ENCODE measurements around the gene C17orf114.

Gene C17orf114

GRCh38 chr17:4802228-4802627 lies at the start of gene C17orf114:
C17orf114 (minus strand) TSS chr17:4802328.
- BruUV-seq (replicated peaks) = no TSS peak
- H2AFZ ChIP-seq (ENCODE audit: low read length) = no peak within 1 kb of the TSS
- peaks cover 6% of the 10 kb centered on the region for H3K4me1 ChIP-seq (ENCODE audit: insufficient read depth, low read length, poor library complexity, severe bottlenecking)
- ChIA-PET CTCF (ENCODE audit: unreplicated experiment) (no interaction called here), POLR2A (no interaction called here)
- H3K9me2 ChIP-seq (ENCODE audit: insufficient read depth, low read length) = no peaks in the 10 kb centered on the region
- H3K4me3 ChIP-seq (ENCODE audit: low read depth, low read length, poor library complexity, severe bottlenecking) = no peak within 1 kb of the TSS
- no peaks in the 10 kb centered on the region for H3K9me3 ChIP-seq (ENCODE audit: low read length)
- no peak within 1 kb of the TSS for H3K27ac ChIP-seq (ENCODE audit: low read depth, low read length, poor library complexity, severe bottlenecking)
- intact Hi-C loops (cut with micrococcal nuclease; ENCODE audit: unreplicated experiment) = no loop called here
- H3K79me2 ChIP-seq (ENCODE audit: insufficient read depth, low read depth, low read length) = peaks cover 4% of the 10 kb centered on the region; the same call in 1 of the 2 replicates
- H3K36me3 ChIP-seq (ENCODE audit: insufficient read depth, low read length) = peaks cover 22% of the 10 kb centered on the region; the same call in 1 of the 2 replicates
- no peaks in the 10 kb centered on the region for H4K20me1 ChIP-seq (ENCODE audit: insufficient read depth, low read length)
- DNase-seq (ENCODE audit: low spot score) = no peak
- H3K4me2 ChIP-seq (ENCODE audit: low read length) = no peak within 1 kb of the TSS
- no peak for TF ChIP-seq CTCF (conservative IDR thresholded peaks at IDR 0.05; ENCODE audit: low read length)
- TF ChIP-seq EZH2phosphoT487 (IDR thresholded peaks at IDR 0.05; ENCODE audit: borderline replicate concordance, low read depth, low read length) = no peak

- no TSS peak for BruUV-seq (replicated peaks)
- H3K9me3 ChIP-seq (ENCODE audit: low read length) = no peaks in the 10 kb centered on the region
- TF ChIP-seq EZH2phosphoT487 (IDR thresholded peaks at IDR 0.05; ENCODE audit: borderline replicate concordance, low read depth, low read length) = no peak
- no peak for TF ChIP-seq CTCF (conservative IDR thresholded peaks at IDR 0.05; ENCODE audit: low read length)
- H3K27ac ChIP-seq (ENCODE audit: low read depth, low read length, poor library complexity, severe bottlenecking) = no peak overlapping the region
- 0 out of 2 replicates have a peak, but pooled peaks cover 5% of the 10 kb centered on the region for H4K20me1 ChIP-seq (ENCODE audit: insufficient read depth, low read length)
- intact Hi-C loops (cut with micrococcal nuclease; ENCODE audit: unreplicated experiment) = no loop called here
- H3K9me2 ChIP-seq (ENCODE audit: insufficient read depth, low read length) = no peaks in the 10 kb centered on the region
- H2AFZ ChIP-seq (ENCODE audit: low read length) = no peak overlapping the region
- H3K79me2 ChIP-seq (ENCODE audit: insufficient read depth, low read depth, low read length) = no peaks in the 10 kb centered on the region
- no peak for DNase-seq (ENCODE audit: low spot score)
- no peak overlapping the region for H3K4me2 ChIP-seq (ENCODE audit: low read length)
- ChIA-PET CTCF (ENCODE audit: unreplicated experiment) (no interaction called here), POLR2A (interaction anchor here (0.5 kb wide), 1 partner anchor 61 kb away, joined by 3 read pairs; no protein-coding TSS in a partner anchor)
- H3K36me3 ChIP-seq (ENCODE audit: insufficient read depth, low read length) = peaks cover 11% of the 10 kb centered on the region
- H3K4me3 ChIP-seq (ENCODE audit: low read depth, low read length, poor library complexity, severe bottlenecking) = no peak overlapping the region
- H3K4me1 ChIP-seq (ENCODE audit: insufficient read depth, low read length, poor library complexity, severe bottlenecking) = no peaks in the 10 kb centered on the region
Measured at GRCh38 chr17:4851084-4851483, 49.0 kb upstream of the C17orf114 start.

- H4K20me1 ChIP-seq (ENCODE audit: insufficient read depth, low read length) = 0 out of 2 replicates have a peak, but pooled peaks cover 5% of the 10 kb centered on the region
Measured at GRCh38 chr17:4850246-4850645, 48.1 kb upstream of the C17orf114 start.

More at GRCh38 chr17:4850246-4850645, 48.1 kb upstream of the C17orf114 start:
- BruUV-seq (replicated peaks) = no TSS peak
- DNase-seq (ENCODE audit: low spot score) = no peak
- Histone ChIP-seq H3K27ac (ENCODE audit: low read depth, low read length, poor library complexity, severe bottlenecking) (no peak overlapping the region), H3K36me3 (ENCODE audit: insufficient read depth, low read length) (peaks cover 13% of the 10 kb centered on the region), H3K9me3 (ENCODE audit: low read length) (no peaks in the 10 kb centered on the region), H3K9me2 (ENCODE audit: insufficient read depth, low read length) (no peaks in the 10 kb centered on the region), H3K4me3 (ENCODE audit: low read depth, low read length, poor library complexity, severe bottlenecking) (no peak overlapping the region), H2AFZ (ENCODE audit: low read length) (no peak overlapping the region), H3K4me2 (ENCODE audit: low read length) (no peak overlapping the region), H3K4me1 (ENCODE audit: insufficient read depth, low read length, poor library complexity, severe bottlenecking) (no peaks in the 10 kb centered on the region), H3K79me2 (ENCODE audit: insufficient read depth, low read depth, low read length) (no peaks in the 10 kb centered on the region)
- CTCF ChIA-PET (ENCODE audit: unreplicated experiment) = interaction anchor here (0.6 kb wide), 1 partner anchor 283 kb away, joined by 3 read pairs; no protein-coding TSS in a partner anchor
- TF ChIP-seq CTCF (conservative IDR thresholded peaks at IDR 0.05; ENCODE audit: low read length) (no peak), EZH2phosphoT487 (IDR thresholded peaks at IDR 0.05; ENCODE audit: borderline replicate concordance, low read depth, low read length) (no peak)
- intact Hi-C loops (cut with micrococcal nuclease; ENCODE audit: unreplicated experiment) = no loop called here
- POLR2A ChIA-PET = no interaction called here

Data from OCI-LY7 (cell line).